Measurements from ENCODE around the gene CABP4.

CABP4 gene

GRCh38 chr11:67420646-67421429, 34.3 kb upstream of the CABP4 start:
- WGBS: 1% methylated on average over 86 of the region's 97 CpGs
- Histone ChIP-seq H3K9me3 (ENCODE audit: control insufficient read depth, low read length) (no peaks in the 10 kb centered on the region), H3K14ac (ENCODE audit: low read length in 2 of 2) (peak overlapping the region in 1 of 2 experiments; percentile 86), H3K4me3 (ENCODE audit: insufficient read depth in 1 of 2, low read depth in 1 of 2, low read length in 2 of 2) (peak overlapping the region; percentile 70 to 73), H3K4me1 (ENCODE audit: control insufficient read depth, insufficient read depth, low read depth, low read length) (peaks cover 46% of the 10 kb centered on the region), H3K18ac (ENCODE audit: low read depth in 1 of 2, low read length in 2 of 2) (peak overlapping the region; percentile 81 to 94), H2BK15ac (ENCODE audit: low read depth, poor library complexity, severe bottlenecking) (peak overlapping the region; percentile 81), H4K91ac (ENCODE audit: low read length) (peak overlapping the region; percentile 35), H2AK5ac (ENCODE audit: low read length, severe bottlenecking) (peak overlapping the region; percentile 27), H2BK120ac (ENCODE audit: low read depth, low read length) (no peak overlapping the region), H3K27me3 (ENCODE audit: control insufficient read depth in 1 of 2, insufficient read depth in 1 of 2, low read length in 2 of 2) (peaks cover 0 to 15% of the 10 kb centered on the region in 2 experiments), H2BK12ac (ENCODE audit: low read length in 2 of 2) (peak overlapping the region in 1 of 2 experiments; percentile 49), H3K79me1 (replicated peaks; ENCODE audit: low read length, poor library complexity, severe bottlenecking) (peaks cover 8% of the 10 kb centered on the region), H2BK5ac (ENCODE audit: low read depth, low read length, poor library complexity, severe bottlenecking) (peak overlapping the region; percentile 40), H3K23ac (ENCODE audit: low read length in 2 of 2) (peak overlapping the region in 1 of 2 experiments; percentile 29), H3K4me2 (ENCODE audit: low read length, poor library complexity, severe bottlenecking) (peak overlapping the region; percentile 80), H2AFZ (ENCODE audit: low read depth, low read length) (peak overlapping the region; percentile 84), H3K4ac (ENCODE audit: low read depth in 1 of 2, low read length in 2 of 2) (peak overlapping the region in 1 of 2 experiments; percentile 53), H3K9ac (ENCODE audit: low read length) (peak overlapping the region; percentile 64), H3K36me3 (ENCODE audit: control insufficient read depth in 1 of 2, insufficient read depth in 2 of 2, low read depth in 1 of 2, low read length in 2 of 2) (peaks cover 0 to 17% of the 10 kb centered on the region in 2 experiments), H3K27ac (ENCODE audit: low read length, poor library complexity, severe bottlenecking) (no peak overlapping the region), H4K8ac (ENCODE audit: low read length) (peak overlapping the region; percentile 73)
- DNase-seq: peak; percentile 91

- H4K8ac ChIP-seq (ENCODE audit: low read length): peak overlapping the region; percentile 73
- H4K91ac ChIP-seq (ENCODE audit: low read length): no peak overlapping the region
- H2BK5ac ChIP-seq (ENCODE audit: low read depth, low read length, poor library complexity, severe bottlenecking): no peak overlapping the region
- peak overlapping the region; percentile 70 for H2AFZ ChIP-seq (ENCODE audit: low read depth, low read length)
- peaks cover 40% of the 10 kb centered on the region for H3K4me1 ChIP-seq (ENCODE audit: control insufficient read depth, insufficient read depth, low read depth, low read length)
- no peak overlapping the region for H3K23ac ChIP-seq (ENCODE audit: low read length in 2 of 2)
- H2BK120ac ChIP-seq (ENCODE audit: low read depth, low read length): no peak overlapping the region
- no peak overlapping the region for H2BK12ac ChIP-seq (ENCODE audit: low read length in 2 of 2)
- no peak overlapping the region for H3K14ac ChIP-seq (ENCODE audit: low read length in 2 of 2)
- peak overlapping the region; percentile 36 for H2BK15ac ChIP-seq (ENCODE audit: low read depth, poor library complexity, severe bottlenecking)
- no peak for DNase-seq
- H3K4me2 ChIP-seq (ENCODE audit: low read length, poor library complexity, severe bottlenecking): peak overlapping the region; percentile 57
- no peak overlapping the region for H3K9ac ChIP-seq (ENCODE audit: low read length)
- H3K36me3 ChIP-seq (ENCODE audit: control insufficient read depth in 1 of 2, insufficient read depth in 2 of 2, low read depth in 1 of 2, low read length in 2 of 2): peaks cover 0 to 17% of the 10 kb centered on the region in 2 experiments
- no peak overlapping the region for H3K27ac ChIP-seq (ENCODE audit: low read length, poor library complexity, severe bottlenecking)
- peak overlapping the region in 1 of 2 experiments; percentile 43 for H3K18ac ChIP-seq (ENCODE audit: low read depth in 1 of 2, low read length in 2 of 2)
- peaks cover 8% of the 10 kb centered on the region for H3K79me1 ChIP-seq (replicated peaks; ENCODE audit: low read length, poor library complexity, severe bottlenecking)
- H2AK5ac ChIP-seq (ENCODE audit: low read length, severe bottlenecking): no peak overlapping the region
- 75% methylated on average over 22 of the region's 22 CpGs for WGBS
- peaks cover 0 to 8% of the 10 kb centered on the region in 2 experiments for H3K27me3 ChIP-seq (ENCODE audit: control insufficient read depth in 1 of 2, insufficient read depth in 1 of 2, low read length in 2 of 2)
- H3K9me3 ChIP-seq (ENCODE audit: control insufficient read depth, low read length): no peaks in the 10 kb centered on the region
- peak overlapping the region in 1 of 2 experiments; percentile 47 for H3K4me3 ChIP-seq (ENCODE audit: insufficient read depth in 1 of 2, low read depth in 1 of 2, low read length in 2 of 2)
- peak overlapping the region in 1 of 2 experiments; percentile 63 for H3K4ac ChIP-seq (ENCODE audit: low read depth in 1 of 2, low read length in 2 of 2)
Measured at GRCh38 chr11:67421430-67422031, 33.6 kb upstream of the CABP4 start.

- Histone ChIP-seq H3K4me2 (ENCODE audit: low read length, poor library complexity, severe bottlenecking) (no peak overlapping the region), H4K91ac (ENCODE audit: low read length) (peak overlapping the region; percentile 70), H3K4ac (ENCODE audit: low read depth in 1 of 2, low read length in 2 of 2) (no peak overlapping the region), H3K36me3 (ENCODE audit: control insufficient read depth in 1 of 2, insufficient read depth in 2 of 2, low read depth in 1 of 2, low read length in 2 of 2) (peaks cover 0 to 17% of the 10 kb centered on the region in 2 experiments), H2BK12ac (ENCODE audit: low read length in 2 of 2) (no peak overlapping the region), H3K9ac (ENCODE audit: low read length) (no peak overlapping the region), H3K14ac (ENCODE audit: low read length in 2 of 2) (no peak overlapping the region), H4K8ac (ENCODE audit: low read length) (no peak overlapping the region), H2BK15ac (ENCODE audit: low read depth, poor library complexity, severe bottlenecking) (no peak overlapping the region), H3K79me1 (replicated peaks; ENCODE audit: low read length, poor library complexity, severe bottlenecking) (peaks cover 8% of the 10 kb centered on the region), H3K18ac (ENCODE audit: low read depth in 1 of 2, low read length in 2 of 2) (no peak overlapping the region), H3K27me3 (ENCODE audit: control insufficient read depth in 1 of 2, insufficient read depth in 1 of 2, low read length in 2 of 2) (peaks cover 0 to 3% of the 10 kb centered on the region in 2 experiments), H3K23ac (ENCODE audit: low read length in 2 of 2) (no peak overlapping the region), H3K4me3 (ENCODE audit: insufficient read depth in 1 of 2, low read depth in 1 of 2, low read length in 2 of 2) (no peak overlapping the region), H2AFZ (ENCODE audit: low read depth, low read length) (no peak overlapping the region), H2BK5ac (ENCODE audit: low read depth, low read length, poor library complexity, severe bottlenecking) (no peak overlapping the region), H3K27ac (ENCODE audit: low read length, poor library complexity, severe bottlenecking) (no peak overlapping the region), H3K9me3 (ENCODE audit: control insufficient read depth, low read length) (no peaks in the 10 kb centered on the region), H2BK120ac (ENCODE audit: low read depth, low read length) (no peak overlapping the region), H3K4me1 (ENCODE audit: control insufficient read depth, insufficient read depth, low read depth, low read length) (peaks cover 41% of the 10 kb centered on the region), H2AK5ac (ENCODE audit: low read length, severe bottlenecking) (no peak overlapping the region)
- 84% methylated on average over 6 of the region's 6 CpGs for WGBS
- DNase-seq: no peak
Measured at GRCh38 chr11:67422891-67423290, 32.3 kb upstream of the CABP4 start.

- H2AK5ac ChIP-seq (ENCODE audit: low read length, severe bottlenecking): no peak overlapping the region
- no peak overlapping the region for H2BK120ac ChIP-seq (ENCODE audit: low read depth, low read length)
- peaks cover 8% of the 10 kb centered on the region for H3K79me1 ChIP-seq (replicated peaks; ENCODE audit: low read length, poor library complexity, severe bottlenecking)
- no peak overlapping the region for H4K8ac ChIP-seq (ENCODE audit: low read length)
- no peak overlapping the region for H2BK5ac ChIP-seq (ENCODE audit: low read depth, low read length, poor library complexity, severe bottlenecking)
- H3K4me2 ChIP-seq (ENCODE audit: low read length, poor library complexity, severe bottlenecking): no peak overlapping the region
- no peaks in the 10 kb centered on the region for H3K9me3 ChIP-seq (ENCODE audit: control insufficient read depth, low read length)
- no peak overlapping the region for H3K4ac ChIP-seq (ENCODE audit: low read depth in 1 of 2, low read length in 2 of 2)
- H3K36me3 ChIP-seq (ENCODE audit: control insufficient read depth in 1 of 2, insufficient read depth in 2 of 2, low read depth in 1 of 2, low read length in 2 of 2): peaks cover 0 to 17% of the 10 kb centered on the region in 2 experiments
- no peak overlapping the region for H2BK15ac ChIP-seq (ENCODE audit: low read depth, poor library complexity, severe bottlenecking)
- no peaks in the 10 kb centered on the region for H3K27me3 ChIP-seq (ENCODE audit: control insufficient read depth in 1 of 2, insufficient read depth in 1 of 2, low read length in 2 of 2)
- H3K23ac ChIP-seq (ENCODE audit: low read length in 2 of 2): no peak overlapping the region
- H3K9ac ChIP-seq (ENCODE audit: low read length): no peak overlapping the region
- H3K18ac ChIP-seq (ENCODE audit: low read depth in 1 of 2, low read length in 2 of 2): no peak overlapping the region
- no peak overlapping the region for H3K27ac ChIP-seq (ENCODE audit: low read length, poor library complexity, severe bottlenecking)
- peaks cover 38% of the 10 kb centered on the region for H3K4me1 ChIP-seq (ENCODE audit: control insufficient read depth, insufficient read depth, low read depth, low read length)
- no peak overlapping the region for H3K14ac ChIP-seq (ENCODE audit: low read length in 2 of 2)
- no peak overlapping the region for H2AFZ ChIP-seq (ENCODE audit: low read depth, low read length)
- no peak overlapping the region for H2BK12ac ChIP-seq (ENCODE audit: low read length in 2 of 2)
- 95% methylated on average over 13 of the region's 13 CpGs for WGBS
- H3K4me3 ChIP-seq (ENCODE audit: insufficient read depth in 1 of 2, low read depth in 1 of 2, low read length in 2 of 2): peak overlapping the region in 1 of 2 experiments; percentile 1
- no peak for DNase-seq
- H4K91ac ChIP-seq (ENCODE audit: low read length): no peak overlapping the region
Measured at GRCh38 chr11:67423466-67423865, 31.7 kb upstream of the CABP4 start.

All from mesenchymal stem cell (in vitro differentiated cells and primary cell).